HG03066 (cell line): ENCODE results near the gene MLLT1.

ENCODE experiments used
- ATAC-seq: cut with Tn5 transposase; IDR thresholded peaks from one replicate; pipeline ENCODE4 v1.9.1; 2021; ENCODE audit warnings: low read depth; ENCODE audit not compliant: unreplicated experiment

Gene MLLT1

GRCh38 chr19:6238256-6238642 is 41.5 kb downstream of the MLLT1 start:
- no peak for ATAC-seq

- ATAC-seq, result no peak
Observed at GRCh38 chr19:6236310-6237291, 43.2 kb downstream of the MLLT1 start.

GRCh38 chr19:6235031-6235951 is 44.5 kb downstream of the MLLT1 start:
- no peak for ATAC-seq

GRCh38 chr19:6234527-6234926 is 45.2 kb downstream of the MLLT1 start:
- no peak for ATAC-seq

- no peak for ATAC-seq
Observed at GRCh38 chr19:6233827-6234511, 45.8 kb downstream of the MLLT1 start.

- ATAC-seq, result no peak
Observed at GRCh38 chr19:6233056-6233826, 46.5 kb downstream of the MLLT1 start.

GRCh38 chr19:6232601-6233055 is 47.1 kb downstream of the MLLT1 start:
- ATAC-seq, result no peak

GRCh38 chr19:6230991-6231448 is 48.8 kb downstream of the MLLT1 start:
- ATAC-seq, result no peak

GRCh38 chr19:6229951-6230712 is 49.6 kb downstream of the MLLT1 start:
- no peak for ATAC-seq

- no peak for ATAC-seq
Observed at GRCh38 chr19:6229216-6229913, 50.4 kb downstream of the MLLT1 start.

- no peak for ATAC-seq
Observed at GRCh38 chr19:6228551-6229215, 51.1 kb downstream of the MLLT1 start.

GRCh38 chr19:6227936-6228325 is 51.8 kb downstream of the MLLT1 start:
- ATAC-seq, result no peak

GRCh38 chr19:6227156-6227935 is 52.4 kb downstream of the MLLT1 start:
- ATAC-seq, result no peak

- no peak for ATAC-seq
Observed at GRCh38 chr19:6226444-6227155, 53.2 kb downstream of the MLLT1 start.

GRCh38 chr19:6226012-6226411 is 53.8 kb downstream of the MLLT1 start:
- ATAC-seq, result no peak

GRCh38 chr19:6225232-6225865 is 54.4 kb downstream of the MLLT1 start:
- ATAC-seq, result no peak
